IMR-90 (cell line): Measurements from ENCODE around the gene LRIT2. TPM values are rescaled to one million over a fixed set of nuclear protein-coding genes. Genes with fewer than 3 reads are reported as not detected.

Experiments used
- ATAC-seq: fragments of 200-7000 bp; cut with Tn5 transposase; 2 replicates; pipeline ENCODE4 v1.9.1; 2020; ENCODE audit warnings: low read depth, mild to moderate bottlenecking, moderate library complexity
- BruUV-seq: library from RNA; stranded (reverse); fragments of 400-500 nt; replicated peaks from 2 replicates; lab custom pipeline; 2021; lab: Mats Ljungman, UMichigan
- CTCF ChIA-PET: fragments of 300-600 bp; formaldehyde crosslinking; extraction: SDS; loops from one replicate; lab custom pipeline; 2021; ENCODE audit warnings: antibody characterized with exemption; lab: Yijun Ruan, JAX
- POLR2A ChIA-PET: fragments of 300-600 bp; sonication (Branson Sonifier 250); formaldehyde crosslinking; loops from one replicate; lab custom pipeline; 2022; ENCODE audit warnings: antibody characterized with exemption; ENCODE audit not compliant: unreplicated experiment; lab: Charles Lee
- DNase-seq: peaks from one replicate; pipeline ENCODE4 v3.0.0; 2013
- H2AFZ ChIP-seq: replicated peaks from 2 replicates; pipeline ENCODE3; 2013; ENCODE audit warnings: low read length, mild to moderate bottlenecking; ENCODE audit not compliant: poor library complexity
- H2AK5ac ChIP-seq: 2 replicates; pipeline ENCODE4 v1.6.1; 2013; ENCODE audit warnings: low read depth, low read length, inconsistent platforms
- H2AK9ac ChIP-seq: replicated peaks from 2 replicates; pipeline ENCODE3; 2013; ENCODE audit warnings: mild to moderate bottlenecking, low read depth, low read length, moderate library complexity; ENCODE audit not compliant: poor library complexity
- H2BK120ac ChIP-seq: 2 replicates; pipeline ENCODE4 v1.6.1; 2013; ENCODE audit warnings: low read depth, low read length, inconsistent platforms
- H2BK15ac ChIP-seq: 3 replicates; pipeline ENCODE4 v1.6.1; 2013; ENCODE audit warnings: low read depth, low read length, inconsistent platforms
- H2BK20ac ChIP-seq: 2 replicates; pipeline ENCODE4 v1.6.1; 2013; ENCODE audit warnings: low read depth, mild to moderate bottlenecking, inconsistent platforms, low read length, moderate library complexity
- H2BK5ac ChIP-seq: 2 replicates; pipeline ENCODE4 v1.6.1; 2013; ENCODE audit warnings: mild to moderate bottlenecking, low read depth, low read length, inconsistent platforms; ENCODE audit not compliant: poor library complexity, severe bottlenecking
- H3K14ac ChIP-seq: replicated peaks from 2 replicates; pipeline ENCODE4 v1.6.1; 2013; ENCODE audit warnings: low read depth, low read length, inconsistent platforms
- H3K18ac ChIP-seq: 2 replicates; pipeline ENCODE4 v1.6.1; 2013; ENCODE audit warnings: low read depth, low read length, control low read depth
- H3K23ac ChIP-seq: 2 replicates; pipeline ENCODE4 v1.6.1; 2013; ENCODE audit warnings: low read depth, low read length, inconsistent platforms
- H3K27ac ChIP-seq: 2 replicates; pipeline ENCODE4 v1.5.1; 2013; ENCODE audit warnings: mild to moderate bottlenecking, control low read depth, low read length; ENCODE audit not compliant: insufficient read depth
- H3K27me3 ChIP-seq: 2 replicates; pipeline ENCODE4 v1.6.1; 2013; ENCODE audit warnings: low read length; ENCODE audit not compliant: control insufficient read depth, insufficient read depth
- H3K36me3 ChIP-seq: 2 replicates; pipeline ENCODE4 v1.6.1; 2013; ENCODE audit warnings: low read length, mixed read lengths; ENCODE audit not compliant: control insufficient read depth, insufficient read depth
- H3K4ac ChIP-seq: 2 replicates; pipeline ENCODE4 v1.6.1; 2013; ENCODE audit warnings: low read depth, low read length, inconsistent platforms
- H3K4me1 ChIP-seq: 2 replicates; pipeline ENCODE4 v1.6.1; 2013; ENCODE audit warnings: low read length, mixed read lengths; ENCODE audit not compliant: control insufficient read depth, insufficient read depth
- H3K4me2 ChIP-seq: 2 replicates; pipeline ENCODE4 v1.6.1; 2013; ENCODE audit warnings: low read depth, mild to moderate bottlenecking, control low read depth, low read length, moderate library complexity
- H3K4me3 ChIP-seq: 2 replicates; pipeline ENCODE4 v1.5.1; 2013; ENCODE audit warnings: low read depth, mild to moderate bottlenecking, control low read depth, low read length, moderate library complexity; ENCODE audit not compliant: insufficient read depth
- H3K56ac ChIP-seq: 2 replicates; pipeline ENCODE4 v1.6.1; 2013; ENCODE audit warnings: low read length, inconsistent platforms; ENCODE audit not compliant: insufficient read depth; ENCODE audit errors: extremely low read depth
- H3K79me1 ChIP-seq, 2 experiments: 2 replicates each; pipeline ENCODE4 v1.6.1; 2013; ENCODE audit warnings: low read length in 2 of 2, inconsistent platforms in 1 of 2, low read depth in 1 of 2
- H3K9ac ChIP-seq: 2 replicates; pipeline ENCODE4 v1.6.1; 2013; ENCODE audit warnings: low read depth, low read length, control low read depth
- H3K9me1 ChIP-seq: 2 replicates; pipeline ENCODE4 v1.6.1; 2013; ENCODE audit warnings: low read length, inconsistent platforms; ENCODE audit not compliant: insufficient read depth
- H3K9me3 ChIP-seq: 2 replicates; pipeline ENCODE4 v1.6.1; 2013; ENCODE audit warnings: low read length; ENCODE audit not compliant: control insufficient read depth, insufficient read depth
- H4K20me1 ChIP-seq: 2 replicates; pipeline ENCODE4 v1.6.1; 2013; ENCODE audit warnings: low read length, inconsistent platforms; ENCODE audit not compliant: insufficient read depth
- H4K5ac ChIP-seq: 2 replicates; pipeline ENCODE4 v1.6.1; 2013; ENCODE audit warnings: mild to moderate bottlenecking, low read depth, low read length, control low read depth
- H4K8ac ChIP-seq, 2 experiments: 2 replicates each; pipeline ENCODE4 v1.6.1; 2013; ENCODE audit warnings: low read depth in 2 of 2, low read length in 2 of 2, control low read depth in 1 of 2, inconsistent platforms in 1 of 2
- H4K91ac ChIP-seq: 2 replicates; pipeline ENCODE4 v1.6.1; 2013; ENCODE audit warnings: low read depth, low read length, inconsistent platforms; ENCODE audit not compliant: insufficient read depth
- BHLHE40 ChIP-seq: fragments of 150-350 bp; IDR thresholded peaks from 2 replicates; pipeline ENCODE4 v1.6.1; 2016; ENCODE audit warnings: mild to moderate bottlenecking, low read depth, low read length
- ELK1 ChIP-seq: fragments of 150-350 bp; IDR thresholded peaks from 2 replicates; pipeline ENCODE4 v1.6.1; 2016; ENCODE audit warnings: low read depth, mild to moderate bottlenecking, low read length, moderate library complexity, borderline replicate concordance
- MXI1 ChIP-seq: IDR thresholded peaks from 2 replicates; pipeline ENCODE4 v1.6.1; 2012; ENCODE audit warnings: low read depth, mild to moderate bottlenecking, low read length, moderate library complexity, borderline replicate concordance
- NFE2L2 ChIP-seq: fragments of 150-350 bp; IDR thresholded peaks from 2 replicates; pipeline ENCODE4 v1.6.1; 2016; ENCODE audit warnings: low read depth, mild to moderate bottlenecking, low read length
- RAD21 ChIP-seq: IDR thresholded peaks from 2 replicates; pipeline ENCODE4 v1.6.1; 2012; ENCODE audit warnings: low read length, improper control_type of control experiment
- RCOR1 ChIP-seq: IDR thresholded peaks from 2 replicates; pipeline ENCODE4 v1.6.1; 2012; ENCODE audit warnings: mild to moderate bottlenecking, low read length, improper control_type of control experiment; ENCODE audit not compliant: insufficient replicate concordance
- SMC3 ChIP-seq: fragments of 150-350 bp; IDR thresholded peaks from 2 replicates; pipeline ENCODE4 v1.6.1; 2016; ENCODE audit warnings: low read depth, mild to moderate bottlenecking, antibody characterized with exemption, low read length, moderate library complexity
- WGBS, 2 experiments: methylation state at CpG; one replicate each; pipeline versions ENCODE4 v1.1.5 to v1.1.7; 2013; ENCODE audit warnings: missing lambda C conversion rate in 2 of 2; ENCODE audit not compliant: insufficient read length in 1 of 2; ENCODE audit errors: extremely low coverage in 2 of 2; 5-methylcytosine and 5-hydroxymethylcytosine counted together
- dilution Hi-C: fragments of 300-500 bp; cut with HindIII; formaldehyde crosslinking; loops from one replicate; pipeline ENCODE4 v1.14.3; 2018; ENCODE audit warnings: low sequenced_read_pairs; ENCODE audit not compliant: unreplicated experiment
- in situ Hi-C: fragments of 300-500 bp; cut with MboI; formaldehyde crosslinking; loops from 3 replicates; pipeline ENCODE4 v1.14.3; 2019; ENCODE audit warnings: low sequenced_read_pairs, inconsistent platforms, mixed read lengths
- intact Hi-C: fragments of 100-400 bp; cut with micrococcal nuclease; formaldehyde crosslinking; loops from 2 replicates; pipeline ENCODE4 v1.10.0; 2022
- polyA plus RNA-seq, 3 experiments: library from polyadenylated mRNA; depleted of rRNA; stranded (reverse); fragments of >200 nt; gene quantifications; 2 replicates each; pipeline ENCODE4 v1.2.3, GENCODE V29; 2012; ENCODE audit warnings: low replicate concordance in 1 of 3
- total RNA-seq: library from RNA; depleted of rRNA; stranded (reverse); fragments of >200 nt; gene quantifications from 2 replicates; pipeline ENCODE4 v1.2.3, GENCODE V29; 2012

The LRIT2 gene
- total and polyA plus RNA-seq, 2 of the 4 experiments (the other 2 are of a cell fraction), result not detected

GRCh38 chr10:84216834-84217233 lies 8.5 kb downstream of the LRIT2 start:
- H3K56ac ChIP-seq, result no peak overlapping the region
- H3K9ac ChIP-seq, result no peak overlapping the region
- TF ChIP-seq SMC3 (no peak), RCOR1 (no peak), MXI1 (no peak), BHLHE40 (no peak), NFE2L2 (no peak), ELK1 (no peak), RAD21 (no peak)
- ChIA-PET POLR2A (no interaction called here), CTCF (no interaction called here)
- no peak overlapping the region for H4K8ac ChIP-seq
- no peak overlapping the region for H3K23ac ChIP-seq
- no peak overlapping the region for H3K4me3 ChIP-seq
- WGBS, 2 experiments, result 36% methylated on average over 6 of the region's 9 CpGs; no CpG with 5 or more reads in 1 of the 2 experiments
- no peak for ATAC-seq
- no peak overlapping the region for H2AFZ ChIP-seq
- in situ Hi-C loops, result no loop called here
- H3K14ac ChIP-seq, result no peak overlapping the region
- no peak for DNase-seq
- H3K36me3 ChIP-seq, result no peaks in the 10 kb centered on the region
- H2BK15ac ChIP-seq, result no peak overlapping the region
- no peaks in the 10 kb centered on the region for H3K4me1 ChIP-seq
- H2BK120ac ChIP-seq, result no peak overlapping the region
- no peaks in the 10 kb centered on the region for H3K9me1 ChIP-seq
- dilution Hi-C loops, result no loop called here
- H2BK20ac ChIP-seq, result no peak overlapping the region
- no peaks in the 10 kb centered on the region for H4K20me1 ChIP-seq
- no peak overlapping the region for H3K4ac ChIP-seq
- no TSS peak for BruUV-seq
- H3K27me3 ChIP-seq, result peaks cover 2% of the 10 kb centered on the region
- H4K5ac ChIP-seq, result no peak overlapping the region
- no peak overlapping the region for H4K91ac ChIP-seq
- H2BK5ac ChIP-seq, result no peak overlapping the region
- H2AK5ac ChIP-seq, result no peak overlapping the region
- H3K79me1 ChIP-seq, result no peaks in the 10 kb centered on the region
- no peak overlapping the region for H2AK9ac ChIP-seq
- H3K18ac ChIP-seq, result no peak overlapping the region
- no peaks in the 10 kb centered on the region for H3K9me3 ChIP-seq
- no peak overlapping the region for H3K27ac ChIP-seq
- H3K4me2 ChIP-seq, result no peak overlapping the region
- intact Hi-C loops, result no loop called here
